K562 (cell line): Measurements from ENCODE around the gene TAGLN3. TPM values are rescaled to one million over a fixed set of nuclear protein-coding genes. Genes with fewer than 3 reads are reported as not detected.
A peak's percentile ranks its signal among the peaks of the same experiment; 100 is the strongest.

ENCODE experiments used
- ARNT ChIP-seq, 2 experiments: fragments of 450-650 bp; IDR thresholded peaks; 2 replicates each; pipeline ENCODE4 v1.6.1; 2016; ENCODE audit warnings: mild to moderate bottlenecking in 1 of 2
- CBX5 ChIP-seq: IDR thresholded peaks from 2 replicates; pipeline ENCODE4 v1.6.1; 2014; ENCODE audit warnings: low read depth, borderline replicate concordance
- DACH1 ChIP-seq: fragments of 450-650 bp; IDR thresholded peaks from 2 replicates; pipeline ENCODE4 v1.6.1; 2018; ENCODE audit not compliant: partially characterized antibody
- HDGF ChIP-seq: fragments of 450-650 bp; IDR thresholded peaks from 2 replicates; pipeline ENCODE4 v1.6.1; 2016
- KDM5B ChIP-seq: fragments of 200-600 bp; sonication (generic); IDR thresholded peaks from 2 replicates; pipeline ENCODE4 v1.6.1; 2012; ENCODE audit warnings: low read depth, mild to moderate bottlenecking, moderate library complexity, low read length, control low read depth, inconsistent platforms; ENCODE audit not compliant: insufficient replicate concordance
- KLF16 ChIP-seq: IDR thresholded peaks from 2 replicates; pipeline ENCODE4 v1.6.1; 2016; ENCODE audit warnings: antibody characterized with exemption
- NFRKB ChIP-seq: fragments of 450-650 bp; IDR thresholded peaks from 2 replicates; pipeline ENCODE4 v1.6.1; 2016; ENCODE audit warnings: low read depth
- NR0B1 ChIP-seq: fragments of 450-650 bp; IDR thresholded peaks from one replicate; pipeline ENCODE4 v1.6.1; 2018; ENCODE audit warnings: mild to moderate bottlenecking, moderate library complexity; ENCODE audit not compliant: partially characterized antibody
- PRDM10 ChIP-seq: fragments of 450-650 bp; IDR thresholded peaks from 2 replicates; pipeline ENCODE4 v1.6.1; 2018; ENCODE audit not compliant: partially characterized antibody
- SMAD1 ChIP-seq: fragments of 150-350 bp; IDR thresholded peaks from 2 replicates; pipeline ENCODE4 v1.6.1; 2014; ENCODE audit warnings: low read length, low read depth; ENCODE audit not compliant: partially characterized antibody
- TARDBP ChIP-seq: fragments of 450-650 bp; IDR thresholded peaks from 2 replicates; pipeline ENCODE4 v1.6.1; 2016
- TEAD4 ChIP-seq, 2 experiments: sonication (generic) in 1 of 2; formaldehyde crosslinking in 1 of 2; IDR thresholded peaks; 2 replicates each; pipeline versions ENCODE4 v1.6.1 to v1.8.0; 2012 to 2022; ENCODE audit warnings: borderline replicate concordance in 1 of 2, inconsistent platforms in 1 of 2, low read length in 1 of 2, mild to moderate bottlenecking in 1 of 2, missing genetic modification reagents in 1 of 2
- ZFP30 ChIP-seq: fragments of 250-450 bp; sonication (Bioruptor Pico); IDR thresholded peaks from 2 replicates; pipeline ENCODE4 v1.8.0; 2022; ENCODE audit warnings: moderate library complexity, mild to moderate bottlenecking, inconsistent platforms, borderline replicate concordance
- ZNF212 ChIP-seq: fragments of 450-650 bp; formaldehyde crosslinking; IDR thresholded peaks from 2 replicates; pipeline ENCODE4 v1.4.0; 2020; ENCODE audit warnings: mild to moderate bottlenecking
- ZNF280B ChIP-seq: fragments of 250-450 bp; sonication (Bioruptor Pico); IDR thresholded peaks from 2 replicates; pipeline ENCODE4 v1.5.1; 2021; ENCODE audit warnings: mild to moderate bottlenecking
- ZNF41 ChIP-seq: fragments of 250-450 bp; sonication (Bioruptor Pico); conservative IDR thresholded peaks from 2 replicates; pipeline ENCODE4 v1.4.0; 2020; ENCODE audit warnings: mild to moderate bottlenecking
- ZNF436 ChIP-seq: fragments of 250-450, 450-650 bp; sonication (Bioruptor Pico); formaldehyde crosslinking; IDR thresholded peaks from 2 replicates; pipeline ENCODE4 v1.7.0; 2020; ENCODE audit warnings: mild to moderate bottlenecking
- ZNF444 ChIP-seq: fragments of 250-450 bp; sonication (Bioruptor Pico); IDR thresholded peaks from 2 replicates; pipeline ENCODE4 v1.4.0; 2020; ENCODE audit warnings: mild to moderate bottlenecking, moderate library complexity
- ZNF449 ChIP-seq: fragments of 250-450 bp; sonication (Bioruptor Pico); IDR thresholded peaks from 2 replicates; pipeline ENCODE4 v1.8.0; 2022; ENCODE audit warnings: moderate library complexity, mild to moderate bottlenecking, inconsistent platforms
- ZNF699 ChIP-seq: fragments of 250-450 bp; sonication (Bioruptor Pico); IDR thresholded peaks from 2 replicates; pipeline ENCODE4 v1.8.0; 2021; ENCODE audit warnings: mild to moderate bottlenecking, moderate library complexity; ENCODE audit not compliant: insufficient replicate concordance
- ZNF717 ChIP-seq: fragments of 250-450 bp; sonication (Bioruptor Pico); IDR thresholded peaks from 2 replicates; pipeline ENCODE4 v1.5.0; 2021
- polyA plus RNA-seq, 8 experiments: library from polyadenylated mRNA; depleted of rRNA in 4 of 8; stranded (reverse) in 5 of 8; unstranded in 3 of 8; fragments of >200 nt; fragmentation: Nextera tagmentation in 2 of 8; fragmentation: Illumina TruSeq in 1 of 8; extraction: Ambion mirVana in 2 of 8; extraction: Trizol in 1 of 8; gene quantifications; 2 replicates each; pipeline versions ENCODE4 v1.2.1 to v1.2.3, GENCODE V29; 2011 to 2014; ENCODE audit warnings: inconsistent platforms in 1 of 8, missing spikeins in 1 of 8
- total RNA-seq, 7 experiments: library from RNA; depleted of rRNA in 6 of 7; stranded (reverse); fragments of >200 nt in 6 of 7; fragmentation: Illumina TruSeq in 2 of 7; extraction: Trizol in 2 of 7; gene quantifications; 2 replicates each; pipeline versions ENCODE4 v1.2.1 to v1.2.3, GENCODE V29; 2011 to 2021; ENCODE audit warnings: low replicate concordance in 1 of 7

The TAGLN3 gene
- total and polyA plus RNA-seq, 9 of the 15 experiments (the other 6 are each of a cell fraction or from before 2014, with no cell fraction given), result 0.06 TPM; not detected in 7

GRCh38 chr3:111978583-111979433 is 19.9 kb upstream of the TAGLN3 start, which contains the start of gene ABHD10 (continued):
- no peak for TF ChIP-seq ZNF449 (CRISPR knock-in tag)
- TF ChIP-seq PRDM10, result no peak
- no peak for TF ChIP-seq ZNF699 (CRISPR knock-in tag)
- TF ChIP-seq TARDBP, result no peak
- no peak for TF ChIP-seq TEAD4 (IDR thresholded peaks at IDR 0.05; ENCODE audit: low read length)
- no peak for TF ChIP-seq TEAD4 (CRISPR knock-in tag; IDR thresholded peaks at IDR 0.05; ENCODE audit: borderline replicate concordance)
- peak; percentile 41; the same call in 1 of the 2 replicates for TF ChIP-seq NFRKB
- TF ChIP-seq ZNF212 (CRISPR knock-in tag), result no peak
- TF ChIP-seq NR0B1, result no peak
- no peak for TF ChIP-seq SMAD1
- peak; percentile 89 for TF ChIP-seq KDM5B
- TF ChIP-seq ZFP30 (CRISPR knock-in tag), result no peak
- TF ChIP-seq DACH1, result no peak
- no peak for TF ChIP-seq ZNF280B
- TF ChIP-seq ZNF717 (CRISPR knock-in tag), result no peak
- no peak for TF ChIP-seq KLF16
- TF ChIP-seq CBX5, result 0 out of 2 replicates have a peak, but pooled peaks have one; percentile 32
- no peak for TF ChIP-seq HDGF
- TF ChIP-seq ARNT (IDR thresholded peaks at IDR 0.05), result no peak
- no peak for TF ChIP-seq ZNF436
- no peak for TF ChIP-seq ZNF444 (CRISPR knock-in tag)
- no peak for TF ChIP-seq ZNF41
